ENCODE results near the gene DICER1.
"Not testable (repeated sequence)": the region's sequence is repeated elsewhere in the genome, so short reads cannot be mapped to it uniquely, and the experiment has no call there.

The DICER1 gene

GRCh38 chr14:95144849-95145248 is 12.5 kb downstream of the DICER1 start:
- no peak for DNase-seq

GRCh38 chr14:95143808-95144620 is 13.3 kb downstream of the DICER1 start:
- no peak for DNase-seq

DNA sequence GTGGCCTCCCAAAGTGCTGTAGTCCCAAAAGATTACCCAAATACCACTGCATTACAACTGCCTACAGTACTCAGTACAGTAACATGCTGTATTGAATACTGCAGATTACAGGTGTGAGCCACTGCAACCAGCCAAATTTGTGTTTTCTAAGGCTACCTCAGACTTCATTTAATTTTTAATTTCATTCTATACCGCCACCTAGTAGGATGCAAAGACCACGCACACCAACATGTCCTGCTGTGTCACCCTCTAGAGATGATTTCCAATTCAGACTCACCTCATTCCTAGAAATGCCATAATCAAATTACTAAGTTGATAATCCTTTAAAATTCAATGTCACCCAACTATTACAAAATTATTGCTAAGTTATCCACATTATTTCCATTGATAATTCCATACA is 15.1 kb downstream of the DICER1 start:
- no peak for DNase-seq

DNA sequence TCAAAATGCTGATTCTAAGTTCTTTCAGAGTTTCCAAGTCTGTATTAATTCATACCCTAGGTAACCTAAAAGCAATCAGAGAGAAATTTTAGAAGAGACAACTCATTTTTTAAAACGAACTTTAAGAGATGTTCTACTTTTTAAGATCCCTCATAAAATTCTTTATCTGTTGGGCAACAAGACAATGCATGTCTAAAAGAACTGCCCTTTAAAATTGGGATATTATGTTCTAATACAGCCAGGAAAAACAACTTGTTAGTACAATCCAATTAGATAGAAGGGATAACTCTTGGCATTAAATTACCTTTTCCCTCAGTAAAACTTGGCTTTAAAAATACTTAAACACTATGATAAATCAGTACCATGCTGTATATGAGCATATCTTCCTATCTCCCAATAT is 15.6 kb downstream of the DICER1 start:
- no peak for DNase-seq

- peak; percentile 40 for DNase-seq
Observed at GRCh38 chr14:95140060-95140858, 17.1 kb downstream of the DICER1 start.

DNA sequence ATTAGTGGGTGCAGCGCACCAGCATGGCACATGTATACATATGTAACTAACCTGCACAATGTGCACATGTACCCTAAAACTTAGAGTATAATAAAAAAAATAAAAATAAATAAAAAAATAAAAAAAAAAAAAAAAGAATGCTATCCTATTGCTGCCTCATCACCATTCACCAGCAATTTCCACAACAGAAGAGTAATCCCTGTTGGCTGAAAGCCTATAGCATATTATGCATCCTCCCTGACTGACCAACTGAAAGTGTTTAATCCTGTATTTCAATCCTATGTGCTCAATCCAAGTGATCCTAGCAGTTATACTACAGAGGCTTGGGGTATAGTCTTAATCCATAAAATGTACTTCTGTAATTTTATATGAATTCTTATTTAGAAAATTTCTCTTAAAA is 18.5 kb downstream of the DICER1 start:
- DNase-seq, result no peak

GRCh38 chr14:95138455-95138854 is 18.9 kb downstream of the DICER1 start:
- DNase-seq, result not testable (repeated sequence)

GRCh38 chr14:95137804-95138167 is 19.5 kb downstream of the DICER1 start:
- no peak for DNase-seq

GRCh38 chr14:95137164-95137803 is 20.0 kb downstream of the DICER1 start:
- DNase-seq, result no peak

- DNase-seq, result no peak
Observed at GRCh38 chr14:95136631-95137030, 20.7 kb downstream of the DICER1 start.

DNA sequence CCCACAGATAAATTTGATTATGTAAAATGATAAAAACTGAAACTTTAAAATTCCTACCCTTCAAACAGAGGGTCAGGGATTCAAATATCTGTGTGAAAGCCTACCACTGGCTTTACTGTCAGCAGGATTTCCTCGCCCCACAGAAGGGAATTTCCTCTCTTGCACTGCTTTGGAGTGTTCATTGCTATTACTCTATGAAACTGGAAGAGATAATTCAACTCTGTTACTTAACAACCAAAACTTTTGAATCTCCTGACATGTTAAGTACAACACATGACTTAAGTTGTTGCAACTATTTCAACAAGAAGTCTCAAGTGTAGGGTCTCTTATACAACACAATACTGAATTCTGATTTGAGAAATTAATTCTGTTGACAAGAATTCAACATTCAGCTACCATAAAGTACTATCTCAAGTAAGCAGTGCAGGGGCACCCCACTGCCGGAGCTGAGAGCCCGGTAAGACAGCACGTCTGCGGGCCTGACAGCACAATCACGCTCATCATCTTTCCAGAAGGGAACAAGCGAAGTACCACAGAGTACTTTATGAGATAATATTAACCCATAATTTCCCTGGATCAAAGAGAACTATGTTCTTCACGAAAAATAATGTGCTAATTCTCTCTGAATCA is 22.9 kb downstream of the DICER1 start:
- DNase-seq, result no peak

DNA sequence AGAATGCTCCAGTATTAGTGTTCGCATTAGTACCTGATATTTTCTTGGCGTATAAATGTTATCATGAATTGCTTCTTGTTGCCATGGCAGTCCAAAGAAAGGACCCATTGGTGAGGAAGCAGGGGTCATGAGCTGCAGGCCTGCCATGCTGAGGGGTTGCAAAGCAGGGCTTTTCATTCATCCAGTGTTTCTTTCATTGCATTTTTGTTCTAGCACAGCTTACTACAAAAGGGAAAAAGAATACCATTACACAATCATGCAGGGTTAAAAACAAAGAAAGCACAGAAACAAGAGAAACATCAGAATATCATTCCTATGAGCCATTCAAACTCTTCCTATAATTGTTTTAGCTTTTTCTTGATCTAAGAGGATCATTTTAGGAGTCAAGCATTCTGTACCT is 24.0 kb downstream of the DICER1 start:
- DNase-seq, result no peak

- DNase-seq, result no peak
Observed at GRCh38 chr14:95132760-95133159, 24.6 kb downstream of the DICER1 start.

DNA sequence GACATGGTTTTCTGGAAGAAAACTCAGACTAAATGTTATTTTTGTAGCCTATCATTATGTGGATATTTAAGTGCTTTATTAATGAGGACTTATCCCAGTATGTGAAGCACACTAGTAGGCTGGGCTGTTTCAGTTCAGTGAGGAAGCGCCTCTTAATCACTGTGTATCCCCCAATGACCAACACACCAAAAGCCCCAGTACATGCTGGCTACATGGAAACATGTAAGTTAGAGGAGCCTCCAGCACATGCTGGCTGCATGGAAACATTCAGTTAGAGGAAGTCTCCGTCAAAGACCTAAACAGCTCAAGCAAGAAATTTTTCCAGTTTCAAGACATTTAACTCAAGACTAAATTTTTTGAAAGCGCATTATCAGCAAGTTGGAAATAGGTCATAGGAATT is 26.8 kb downstream of the DICER1 start:
- DNase-seq, result no peak

GRCh38 chr14:95128140-95128539 is 29.2 kb downstream of the DICER1 start:
- DNase-seq, result no peak

DNA sequence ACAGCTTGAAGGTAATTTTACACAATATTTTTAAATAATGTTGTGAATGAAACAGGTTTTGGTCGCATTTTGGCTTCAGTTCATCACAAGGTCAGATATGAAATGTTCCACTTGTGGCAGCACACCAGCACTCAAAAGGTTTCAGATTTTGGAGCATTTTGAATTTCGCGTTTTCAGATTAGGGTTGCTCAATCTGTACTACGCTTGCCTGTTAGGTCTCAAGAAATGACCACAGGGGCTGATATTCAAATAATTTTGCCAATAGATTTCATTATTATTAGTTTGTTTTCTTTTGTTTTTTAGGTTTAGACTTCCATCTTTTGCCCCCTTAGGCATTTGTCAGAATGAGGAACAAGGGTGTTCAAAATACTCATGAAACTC is 29.8 kb downstream of the DICER1 start:
- no peak for DNase-seq

DNA sequence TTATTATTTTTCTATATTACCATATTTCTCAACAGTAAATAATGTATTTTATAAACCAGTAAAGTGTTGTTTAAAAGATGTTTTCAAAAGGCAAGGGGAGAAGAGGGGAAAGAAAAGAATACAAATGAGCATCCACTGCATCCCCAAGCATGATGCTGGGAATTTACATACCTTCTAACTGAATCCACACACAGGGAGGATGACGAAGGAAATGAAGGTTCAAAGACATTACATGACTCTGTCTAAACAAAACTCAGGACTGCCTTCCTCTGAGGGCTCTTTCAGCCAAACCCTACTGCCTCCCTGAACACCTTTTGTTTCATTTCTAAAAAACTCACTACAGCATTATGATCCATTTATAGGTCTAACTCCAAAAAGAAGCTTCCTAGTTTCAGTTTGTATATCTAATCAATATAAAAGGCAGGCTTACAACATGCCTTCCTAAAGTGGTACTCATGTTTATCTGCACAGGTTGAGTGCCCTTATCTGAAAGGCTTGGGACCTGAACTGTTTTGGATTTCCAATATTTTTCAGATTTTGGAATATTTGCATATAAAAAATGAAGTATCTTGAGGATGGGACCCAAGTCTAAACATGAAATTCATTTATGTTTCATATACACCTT is 30.3 kb downstream of the DICER1 start:
- DNase-seq, result no peak

DNA sequence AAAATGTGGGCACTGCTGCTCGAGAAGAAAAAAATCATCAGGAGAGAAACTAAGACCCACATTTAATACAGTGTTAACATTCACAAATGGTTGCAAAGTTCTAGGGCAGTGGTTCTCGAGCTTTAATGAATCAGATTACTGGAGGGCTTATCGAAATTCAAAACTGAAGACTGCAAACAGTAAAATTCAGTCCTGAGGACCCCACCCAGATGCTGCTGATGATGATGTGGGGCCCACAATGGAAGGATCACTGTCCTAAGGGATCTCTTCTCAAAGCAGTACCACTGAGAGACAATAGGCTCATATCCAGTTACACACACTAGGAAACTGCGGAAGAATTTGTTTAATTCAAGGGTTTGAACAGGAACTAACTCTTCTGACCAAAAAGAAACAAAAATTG is 31.4 kb downstream of the DICER1 start:
- no peak for DNase-seq

DNA sequence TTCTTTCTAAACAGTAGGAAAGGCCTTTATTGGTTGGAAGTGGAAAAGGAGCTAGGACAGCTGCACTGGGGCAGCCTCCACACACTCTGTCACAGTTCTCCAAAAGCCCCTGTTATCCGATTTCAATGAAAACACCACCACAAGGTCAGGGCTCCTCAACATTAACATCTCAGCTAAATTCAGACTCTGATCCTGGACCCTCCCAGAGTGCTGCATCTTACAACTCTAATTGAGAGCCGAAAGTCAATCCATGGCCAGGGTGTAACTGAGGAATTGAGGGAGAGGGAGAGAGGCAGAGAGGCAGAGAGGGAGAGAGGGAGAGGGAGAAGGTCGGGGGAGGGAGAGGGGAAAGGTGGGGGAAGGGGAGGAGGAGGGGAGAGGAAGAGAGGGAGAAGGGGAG is 32.1 kb downstream of the DICER1 start:
- no peak for DNase-seq

DNA sequence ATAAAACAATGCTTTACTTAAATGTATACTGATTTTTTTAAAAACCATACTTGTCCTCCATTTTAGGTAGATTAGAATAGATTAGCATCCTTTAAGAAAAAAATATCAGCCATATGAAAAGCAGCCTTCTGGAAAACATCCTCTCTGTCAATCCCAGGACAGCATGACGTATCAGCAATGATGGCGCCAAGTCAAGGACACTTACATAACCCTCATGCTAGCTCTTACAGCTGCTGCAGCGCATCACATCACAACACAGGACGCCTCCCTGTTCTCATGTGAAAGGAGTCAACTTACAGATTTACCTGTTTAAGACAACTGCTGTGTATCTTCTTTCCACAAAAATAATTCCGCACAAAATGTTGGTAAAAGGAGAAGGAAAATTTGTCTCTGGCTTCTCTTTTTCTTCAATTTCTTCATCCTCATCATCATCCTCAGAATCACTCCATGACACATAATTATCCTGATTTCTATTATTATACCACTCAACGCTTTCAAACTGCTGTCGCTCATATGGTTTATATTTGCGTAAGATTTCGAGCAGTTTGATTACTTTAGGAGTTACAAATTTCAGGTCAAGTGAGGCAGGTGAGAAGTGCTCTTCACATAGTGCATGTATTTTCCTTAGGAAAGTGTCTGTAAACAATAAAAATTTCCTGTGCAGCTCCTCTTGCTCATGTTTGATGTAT is 33.3 kb downstream of the DICER1 start:
- no peak for DNase-seq

GRCh38 chr14:95122621-95122945 is 34.7 kb downstream of the DICER1 start:
- DNase-seq, result no peak

DNA sequence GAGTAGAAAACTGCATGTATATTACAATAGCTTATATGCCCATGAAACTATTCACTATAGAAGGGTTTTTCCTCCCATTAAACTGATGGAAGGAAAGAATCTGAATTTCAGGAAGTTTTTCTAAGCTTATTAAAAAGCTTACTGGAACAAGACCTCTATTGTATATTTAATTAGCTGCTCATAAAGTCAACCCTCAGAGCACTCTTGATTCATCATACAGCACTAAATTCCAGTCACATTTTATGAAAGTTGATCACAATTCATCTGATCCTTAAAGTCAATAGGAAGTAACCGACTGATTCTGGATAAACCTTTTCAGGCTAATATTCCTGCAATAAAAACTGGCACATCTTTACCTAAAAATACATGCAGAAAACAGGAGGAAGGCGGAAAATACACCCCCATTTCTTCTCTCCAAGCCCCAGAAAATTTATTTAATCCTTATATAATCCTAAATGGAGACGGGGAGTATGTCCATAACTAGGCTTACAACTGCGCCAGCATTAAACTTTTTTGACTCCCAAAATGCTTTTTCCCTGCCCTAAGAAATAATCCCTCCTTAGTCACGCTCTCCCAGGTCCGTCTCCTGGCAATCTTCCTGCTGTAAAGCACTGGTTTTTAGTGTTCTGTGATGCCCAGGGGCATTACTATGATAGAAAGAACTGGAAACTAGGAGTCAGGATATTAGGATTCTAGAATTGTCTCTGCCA is 35.3 kb downstream of the DICER1 start:
- no peak for DNase-seq

Data from fibroblast of skin of right biceps (primary cell).